GM19025 (cell line): ENCODE results near the gene MYH14.

Source experiments
- ATAC-seq: cut with Tn5 transposase; IDR thresholded peaks from one replicate; pipeline ENCODE4 v1.9.1; 2021; ENCODE audit warnings: mild to moderate bottlenecking, low read depth, moderate library complexity; ENCODE audit not compliant: unreplicated experiment

The MYH14 gene

GRCh38 chr19:50252111-50252886 is 48.9 kb downstream of the MYH14 start:
- ATAC-seq: no peak

DNA sequence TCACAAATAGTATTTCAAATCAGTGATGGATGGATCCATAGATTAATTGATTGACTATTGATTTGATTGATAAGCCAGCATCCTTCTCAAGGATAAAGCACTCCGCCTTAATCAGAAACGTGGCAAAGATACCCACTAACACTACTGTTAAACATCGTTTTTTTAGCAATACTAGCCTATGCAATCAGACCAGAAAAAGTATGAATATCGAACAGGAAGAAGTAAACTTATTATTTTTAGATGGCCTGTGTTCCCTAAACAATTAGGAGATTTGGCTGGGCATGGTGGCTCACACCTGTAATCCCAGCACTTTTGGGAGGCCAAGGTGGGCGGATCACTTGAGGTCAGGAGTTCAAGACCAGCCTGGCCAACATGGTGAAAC is 49.5 kb downstream of the MYH14 start:
- no peak for ATAC-seq

DNA sequence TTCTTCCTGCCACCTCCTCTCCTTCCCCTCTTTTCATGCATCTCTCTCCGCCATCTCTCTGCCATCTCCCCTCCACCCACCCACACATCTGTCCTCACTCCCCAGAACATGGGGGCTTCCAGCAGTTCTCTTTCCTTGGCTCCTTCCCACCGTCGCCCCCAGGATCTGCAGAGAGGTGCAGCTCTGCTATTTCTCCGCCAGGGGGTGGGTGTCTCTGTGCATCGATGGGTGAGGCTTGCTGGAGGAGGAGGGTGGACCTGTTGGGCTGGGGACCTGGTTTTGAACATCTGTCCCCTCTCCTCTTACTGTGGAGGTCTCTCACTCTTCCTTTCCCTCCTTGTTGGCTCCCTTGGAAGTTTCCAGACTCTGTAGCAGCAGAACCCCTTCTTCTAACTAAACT is 51.7 kb downstream of the MYH14 start:
- ATAC-seq: no peak

- ATAC-seq: no peak
These were observed 53.7 kb downstream of the MYH14 start for GRCh38 chr19:50257141-50257540.

GRCh38 chr19:50258918-50259372 is 55.5 kb downstream of the MYH14 start:
- no peak for ATAC-seq

GRCh38 chr19:50261446-50261970 is 58.1 kb downstream of the MYH14 start:
- no peak for ATAC-seq

DNA sequence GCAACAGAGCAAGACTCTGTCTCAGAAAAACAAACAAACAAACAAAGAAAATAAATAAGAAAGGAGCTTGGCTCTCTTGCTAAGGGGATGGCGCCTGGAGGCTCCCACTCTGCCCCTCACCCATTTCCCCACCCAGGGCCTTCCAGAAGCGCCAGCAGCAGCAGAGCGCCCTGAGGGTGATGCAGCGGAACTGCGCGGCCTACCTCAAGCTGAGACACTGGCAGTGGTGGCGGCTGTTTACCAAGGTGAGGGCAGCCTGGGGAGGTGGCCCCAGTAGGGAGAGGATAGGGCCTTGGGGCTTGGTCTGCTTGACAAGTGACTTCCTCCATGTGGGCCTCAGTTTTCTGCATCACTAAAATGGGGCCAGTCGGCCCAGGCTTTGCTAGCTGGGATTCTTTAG is 59.8 kb downstream of the MYH14 start:
- ATAC-seq: no peak

GRCh38 chr19:50264483-50265186 is 61.2 kb downstream of the MYH14 start:
- ATAC-seq: no peak

DNA sequence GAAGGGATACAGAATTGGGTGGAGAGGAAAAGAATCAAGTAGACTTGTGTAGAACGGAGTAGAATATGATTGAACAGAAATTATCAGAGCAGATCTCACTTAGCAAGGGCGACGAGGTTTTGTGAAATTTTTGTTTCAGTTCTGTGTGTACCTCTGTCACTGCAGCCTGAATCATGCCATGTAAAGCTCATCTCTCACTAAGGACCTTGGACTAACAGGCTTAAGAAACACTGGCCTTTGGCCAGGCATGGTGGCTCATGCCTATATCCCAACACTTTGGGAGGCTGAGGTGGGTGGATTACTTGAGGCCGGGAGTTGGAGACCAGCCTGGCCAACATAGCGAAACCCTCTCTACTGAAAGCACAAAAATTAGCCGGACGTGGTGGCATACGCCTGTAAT is 62.6 kb downstream of the MYH14 start:
- ATAC-seq: no peak

GRCh38 chr19:50266896-50267295 is 63.5 kb downstream of the MYH14 start:
- ATAC-seq: no peak

DNA sequence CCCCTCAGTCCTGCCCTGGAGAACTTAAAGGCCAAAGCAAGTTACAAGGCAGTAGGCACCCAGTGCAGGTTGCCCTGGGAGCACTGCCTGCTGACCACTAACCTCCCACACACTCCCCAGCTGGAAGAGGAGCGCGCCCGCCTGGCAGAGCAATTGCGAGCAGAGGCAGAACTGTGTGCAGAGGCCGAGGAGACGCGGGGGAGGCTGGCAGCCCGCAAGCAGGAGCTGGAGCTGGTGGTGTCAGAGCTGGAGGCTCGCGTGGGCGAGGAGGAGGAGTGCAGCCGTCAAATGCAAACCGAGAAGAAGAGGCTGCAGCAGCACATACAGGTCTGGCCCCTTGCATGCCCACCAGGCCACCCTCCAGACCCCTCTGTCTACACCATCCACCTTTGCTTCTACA is 64.6 kb downstream of the MYH14 start:
- ATAC-seq: no peak

DNA sequence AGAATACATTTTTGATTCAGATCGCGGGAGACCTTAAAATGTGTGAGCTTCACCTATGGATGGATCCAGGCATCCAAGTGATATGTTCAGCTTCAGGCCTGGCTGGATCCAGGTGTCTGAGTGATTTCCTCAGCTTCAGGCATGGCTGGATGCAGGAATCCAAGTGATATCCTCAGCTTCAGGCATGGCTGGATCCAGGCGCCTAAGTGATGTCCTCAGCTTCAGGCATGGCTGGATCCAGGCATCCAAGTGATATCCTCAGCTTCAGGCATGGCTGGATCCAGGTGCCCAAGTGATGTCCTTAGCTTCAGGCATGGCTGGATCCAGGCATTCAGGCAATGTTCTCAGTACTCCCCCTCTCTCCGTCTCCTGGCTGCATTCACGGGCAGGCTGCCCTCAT is 65.1 kb downstream of the MYH14 start:
- ATAC-seq: no peak

- no peak for ATAC-seq
These were observed 66.2 kb downstream of the MYH14 start for GRCh38 chr19:50269653-50270052.

DNA sequence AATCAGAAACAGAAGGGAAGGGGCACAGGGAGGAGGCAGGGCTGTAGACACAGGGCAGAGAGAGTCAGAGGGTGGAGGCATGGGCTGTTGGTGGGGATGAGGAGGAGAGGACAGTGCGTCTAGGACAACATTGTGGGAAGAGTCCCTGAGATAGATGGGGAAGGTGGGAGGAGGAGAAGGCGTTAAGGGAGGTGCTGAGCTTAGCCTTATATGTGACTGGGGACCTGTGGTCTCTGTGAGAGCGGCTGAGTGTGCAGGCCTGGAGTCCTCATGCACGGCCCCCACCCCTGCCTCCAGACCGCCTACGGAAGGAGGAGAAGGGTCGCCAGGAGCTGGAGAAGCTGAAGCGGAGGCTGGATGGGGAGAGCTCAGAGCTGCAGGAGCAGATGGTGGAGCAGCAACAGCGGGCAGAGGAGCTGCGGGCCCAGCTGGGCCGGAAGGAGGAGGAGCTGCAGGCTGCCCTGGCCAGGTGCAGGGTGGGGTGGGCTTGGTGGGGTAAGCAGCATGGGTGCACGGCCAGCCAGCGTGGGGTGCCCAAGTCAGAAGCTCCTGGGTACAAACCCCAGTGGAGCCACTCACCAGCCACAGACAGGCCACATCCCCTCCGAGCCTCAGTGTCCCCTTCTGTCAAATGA is 69.0 kb downstream of the MYH14 start:
- no peak for ATAC-seq

DNA sequence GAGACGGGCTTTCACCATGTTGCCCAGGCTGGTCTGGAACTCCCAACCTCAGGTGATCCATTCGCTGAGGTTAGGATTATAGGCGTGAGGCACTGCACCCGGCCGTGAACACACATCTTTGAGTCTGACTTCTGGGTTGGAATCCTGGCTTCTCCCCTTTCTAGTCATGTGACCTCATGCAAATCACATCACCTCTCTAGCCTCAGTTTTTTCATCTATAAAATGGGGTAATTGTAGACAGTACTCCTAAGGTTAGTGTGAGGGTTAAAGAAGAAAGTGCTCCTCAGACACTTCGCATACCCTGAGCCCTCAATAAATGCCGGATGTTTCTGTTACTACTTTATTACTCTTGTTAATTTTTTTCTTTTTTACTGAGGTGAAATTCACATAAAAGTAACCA is 70.4 kb downstream of the MYH14 start:
- no peak for ATAC-seq

DNA sequence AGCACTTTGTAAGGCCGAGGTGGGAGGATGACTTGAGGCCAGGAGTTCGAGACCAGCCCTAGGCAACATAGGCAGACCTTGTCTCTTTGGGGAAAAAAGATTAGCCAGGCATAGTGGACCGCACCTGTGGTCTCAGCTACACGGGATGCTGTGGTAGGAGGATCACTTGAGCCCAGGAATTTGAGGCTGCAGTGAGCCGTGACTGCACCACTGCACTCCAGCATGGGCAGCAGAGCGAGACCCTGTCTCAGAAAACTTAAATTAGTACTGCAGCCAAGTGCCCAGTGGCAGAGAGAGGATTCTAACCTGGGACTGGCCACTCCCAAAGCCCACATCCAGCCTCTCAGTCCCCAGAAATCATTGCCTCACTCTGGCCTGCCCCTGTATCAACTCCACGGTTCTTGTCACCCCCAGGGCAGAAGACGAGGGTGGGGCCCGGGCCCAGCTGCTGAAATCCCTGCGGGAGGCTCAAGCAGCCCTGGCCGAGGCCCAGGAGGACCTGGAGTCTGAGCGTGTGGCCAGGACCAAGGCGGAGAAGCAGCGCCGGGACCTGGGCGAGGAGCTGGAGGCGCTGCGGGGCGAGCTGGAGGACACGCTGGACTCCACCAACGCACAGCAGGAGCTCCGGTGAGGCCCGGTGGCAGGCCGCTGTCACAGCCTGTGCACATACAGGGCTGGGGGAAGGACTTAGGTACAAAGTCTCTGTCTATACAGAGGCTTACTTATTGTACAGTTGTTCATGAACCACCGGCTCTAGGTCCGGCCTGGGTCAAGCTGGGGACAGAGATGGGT is 72.4 kb downstream of the MYH14 start:
- no peak for ATAC-seq

- ATAC-seq: no peak
These were observed 73.1 kb downstream of the MYH14 start for GRCh38 chr19:50276370-50277063.

DNA sequence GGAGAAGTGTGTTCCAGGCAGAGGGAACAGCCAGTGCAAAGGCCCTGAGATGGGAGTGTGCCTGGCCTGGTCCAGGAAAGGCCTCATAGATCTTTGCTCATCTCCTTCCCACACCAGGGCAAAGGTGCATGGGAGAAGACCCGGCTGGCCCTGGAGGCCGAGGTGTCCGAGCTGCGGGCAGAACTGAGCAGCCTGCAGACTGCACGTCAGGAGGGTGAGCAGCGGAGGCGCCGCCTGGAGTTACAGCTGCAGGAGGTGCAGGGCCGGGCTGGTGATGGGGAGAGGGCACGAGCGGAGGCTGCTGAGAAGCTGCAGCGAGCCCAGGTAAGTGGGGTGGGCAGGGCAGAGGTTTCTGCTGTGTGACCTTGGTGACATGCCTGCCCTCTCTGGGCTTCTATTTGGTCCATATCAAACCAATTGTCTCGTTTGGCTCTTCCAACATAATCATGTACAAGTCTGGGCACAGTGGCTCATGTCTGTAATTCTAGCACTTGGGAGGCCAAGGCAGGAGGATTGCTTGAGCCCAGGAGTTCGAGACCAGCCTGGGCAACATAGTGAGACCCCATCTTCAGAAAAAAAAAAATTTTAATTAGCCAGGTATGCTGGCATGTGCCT is 74.7 kb downstream of the MYH14 start:
- ATAC-seq: no peak

- ATAC-seq: no peak
These were observed 76.7 kb downstream of the MYH14 start for GRCh38 chr19:50280074-50280473.

GRCh38 chr19:50280983-50281382 is 77.6 kb downstream of the MYH14 start:
- no peak for ATAC-seq
